ENCODE data around the gene TSHZ3.

The TSHZ3 gene

DNA sequence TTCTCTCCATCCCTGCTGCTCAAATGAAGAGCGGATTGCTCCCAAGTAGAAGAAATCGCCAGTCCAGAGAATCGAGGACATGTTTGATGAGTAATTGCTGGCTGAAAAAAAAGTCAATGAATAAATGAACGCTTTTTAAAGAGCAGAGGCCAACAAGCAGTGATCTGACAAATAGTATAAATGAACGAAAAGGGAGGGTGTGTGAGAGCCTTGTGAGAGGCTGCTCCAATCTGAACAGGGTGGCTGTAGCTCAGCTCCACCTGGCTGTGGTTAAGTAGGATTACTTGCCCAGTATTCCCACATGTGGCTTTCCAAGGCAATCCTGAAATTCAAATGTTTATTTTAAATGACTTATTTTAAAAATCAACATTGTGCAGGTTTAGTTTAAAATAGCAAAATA is 117.1 kb downstream of the TSHZ3 start:
- H3K4me1 Mint-ChIP-seq, result no peaks in the 10 kb centered on the region
- peaks cover 10% of the 10 kb centered on the region for H3K27me3 Mint-ChIP-seq (ENCODE audit: low read depth, poor library complexity)
- H3K4me3 Mint-ChIP-seq, result no peak overlapping the region
- TF ChIP-seq, protein P1, sequence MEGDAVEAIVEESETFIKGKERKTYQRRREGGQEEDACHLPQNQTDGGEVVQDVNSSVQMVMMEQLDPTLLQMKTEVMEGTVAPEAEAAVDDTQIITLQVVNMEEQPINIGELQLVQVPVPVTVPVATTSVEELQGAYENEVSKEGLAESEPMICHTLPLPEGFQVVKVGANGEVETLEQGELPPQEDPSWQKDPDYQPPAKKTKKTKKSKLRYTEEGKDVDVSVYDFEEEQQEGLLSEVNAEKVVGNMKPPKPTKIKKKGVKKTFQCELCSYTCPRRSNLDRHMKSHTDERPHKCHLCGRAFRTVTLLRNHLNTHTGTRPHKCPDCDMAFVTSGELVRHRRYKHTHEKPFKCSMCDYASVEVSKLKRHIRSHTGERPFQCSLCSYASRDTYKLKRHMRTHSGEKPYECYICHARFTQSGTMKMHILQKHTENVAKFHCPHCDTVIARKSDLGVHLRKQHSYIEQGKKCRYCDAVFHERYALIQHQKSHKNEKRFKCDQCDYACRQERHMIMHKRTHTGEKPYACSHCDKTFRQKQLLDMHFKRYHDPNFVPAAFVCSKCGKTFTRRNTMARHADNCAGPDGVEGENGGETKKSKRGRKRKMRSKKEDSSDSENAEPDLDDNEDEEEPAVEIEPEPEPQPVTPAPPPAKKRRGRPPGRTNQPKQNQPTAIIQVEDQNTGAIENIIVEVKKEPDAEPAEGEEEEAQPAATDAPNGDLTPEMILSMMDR (IDR thresholded peaks at IDR 0.05), result no peak
- H3K27ac Mint-ChIP-seq, result no peak overlapping the region
- DNase-seq, result no peak
- H3K36me3 Mint-ChIP-seq (ENCODE audit: low read depth), result no peaks in the 10 kb centered on the region
- no peaks in the 10 kb centered on the region for H3K9me3 Mint-ChIP-seq

DNA sequence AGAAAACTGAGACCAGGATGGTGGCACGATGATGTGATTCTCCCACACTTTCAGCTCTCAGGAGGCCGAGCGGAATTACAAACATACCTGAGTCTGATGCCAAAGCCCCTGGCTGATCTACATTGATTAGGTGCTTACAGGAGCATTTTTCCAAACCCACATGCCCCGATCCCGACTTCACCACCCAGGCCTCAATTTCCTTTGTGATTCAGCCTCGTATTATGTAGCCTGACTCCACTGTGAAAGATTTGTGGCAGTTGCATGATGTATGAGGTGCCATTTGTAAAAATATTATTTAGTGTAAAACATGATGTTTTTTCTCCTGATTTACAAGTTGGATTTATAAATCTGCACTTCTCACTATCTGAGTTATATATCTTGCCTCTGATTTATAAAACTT is 118.0 kb downstream of the TSHZ3 start:
- Mint-ChIP-seq H3K27me3 (ENCODE audit: low read depth, poor library complexity) (peaks cover 12% of the 10 kb centered on the region), H3K4me1 (peaks cover under 1% of the 10 kb centered on the region), H3K9me3 (no peaks in the 10 kb centered on the region), H3K36me3 (ENCODE audit: low read depth) (no peaks in the 10 kb centered on the region), H3K27ac (no peak overlapping the region), H3K4me3 (no peak overlapping the region)
- DNase-seq, result no peak
- TF ChIP-seq, protein P1 (IDR thresholded peaks at IDR 0.05), result no peak

DNA sequence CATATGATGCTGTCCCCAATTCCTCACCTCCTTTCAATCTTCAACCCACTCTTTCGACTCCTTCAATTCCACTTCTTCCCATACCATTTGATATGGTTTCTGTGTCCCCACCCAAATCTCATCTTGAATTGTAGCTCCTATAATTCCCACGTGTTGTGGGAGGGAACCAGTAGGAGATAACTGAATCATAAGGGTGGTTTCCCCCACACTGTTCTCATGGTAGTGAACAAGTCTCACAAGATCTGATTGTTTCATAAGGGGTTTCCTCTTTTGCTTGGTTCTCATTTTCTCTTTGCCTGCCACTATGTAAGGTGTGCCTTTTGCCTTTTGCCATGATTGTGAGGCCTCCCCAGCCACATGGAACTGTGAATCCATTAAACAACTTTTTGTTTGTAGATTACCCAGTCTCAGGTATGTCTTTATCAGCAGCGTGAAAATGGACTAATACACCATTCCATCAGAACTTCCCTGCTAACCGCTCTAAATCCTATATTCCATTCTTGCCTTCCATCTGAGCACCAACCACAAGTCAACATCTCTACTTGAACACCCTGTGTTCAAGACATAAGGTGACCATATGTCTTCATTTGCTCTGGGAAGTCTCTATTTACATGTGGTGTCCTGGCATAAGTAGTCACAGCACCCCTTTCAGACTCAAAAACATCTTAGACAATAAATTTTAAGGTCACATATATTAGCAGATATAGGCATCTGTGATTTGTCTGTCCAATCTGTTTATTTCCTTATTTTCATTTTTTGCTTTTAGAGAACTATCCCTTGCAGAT is 122.9 kb downstream of the TSHZ3 start:
- Mint-ChIP-seq H3K9me3 (no peaks in the 10 kb centered on the region), H3K4me3 (no peak overlapping the region), H3K27me3 (ENCODE audit: low read depth, poor library complexity) (peaks cover 16% of the 10 kb centered on the region), H3K36me3 (ENCODE audit: low read depth) (no peaks in the 10 kb centered on the region), H3K4me1 (peaks cover 17% of the 10 kb centered on the region), H3K27ac (no peak overlapping the region)
- TF ChIP-seq, protein P1 (IDR thresholded peaks at IDR 0.05), result no peak
- DNase-seq, result no peak
